GM12878 (cell line): ENCODE results near the gene SDCCAG8. TPM values are rescaled to one million over a fixed set of nuclear protein-coding genes. Genes with fewer than 3 reads are reported as not detected.

Experiments used
- ATF2 ChIP-seq: IDR thresholded peaks from 2 replicates; pipeline ENCODE4 v1.6.1; 2012; ENCODE audit warnings: low read length, inconsistent platforms
- CREB1 ChIP-seq: IDR thresholded peaks from 2 replicates; pipeline ENCODE4 v1.6.1; 2012; ENCODE audit warnings: low read depth, mild to moderate bottlenecking, inconsistent platforms
- CUX1 ChIP-seq: IDR thresholded peaks from 2 replicates; pipeline ENCODE4 v1.6.1; 2012; ENCODE audit warnings: improper control_type of control experiment, low read depth, low read length; ENCODE audit not compliant: insufficient replicate concordance
- E4F1 ChIP-seq: fragments of 450-650 bp; IDR thresholded peaks from 2 replicates; pipeline ENCODE4 v1.6.1; 2018; ENCODE audit warnings: borderline replicate concordance, mild to moderate bottlenecking; ENCODE audit not compliant: partially characterized antibody
- IRF4 ChIP-seq: IDR thresholded peaks from 2 replicates; pipeline ENCODE4 v1.6.1; 2011; ENCODE audit warnings: low read depth, low read length
- RAD51 ChIP-seq: fragments of 450-650 bp; IDR thresholded peaks from 2 replicates; pipeline ENCODE4 v1.6.1; 2016; ENCODE audit warnings: moderate library complexity, mild to moderate bottlenecking, inconsistent platforms
- polyA plus RNA-seq, 11 experiments: library from polyadenylated mRNA; depleted of rRNA in 4 of 11; unstranded in 6 of 11; stranded (reverse) in 5 of 11; fragments of >200 nt; fragmentation: Nextera tagmentation in 4 of 11; fragmentation: Illumina TruSeq in 1 of 11; extraction: Ambion mirVana in 4 of 11; extraction: Trizol in 1 of 11; gene quantifications; 1 replicate in 1 of 11; 2 replicates in 10 of 11; pipeline versions ENCODE4 v1.2.1 to v1.2.3, GENCODE V29; 2011 to 2016; ENCODE audit warnings: inconsistent platforms in 2 of 11, missing spikeins in 2 of 11, low read depth in 1 of 11
- total RNA-seq, 4 experiments: library from RNA; depleted of rRNA in 3 of 4; stranded (reverse); fragments of >200 nt in 3 of 4; fragmentation: Illumina TruSeq in 1 of 4; extraction: Trizol in 1 of 4; gene quantifications; 2 replicates each; pipeline versions ENCODE4 v1.2.1 to v1.2.3, GENCODE V29; 2013 to 2021

The SDCCAG8 gene
- total and polyA plus RNA-seq, 10 of the 15 experiments (the other 5 are each of a cell fraction or from before 2014, with no cell fraction given) = 15.0 to 25.6 (median 20.6) TPM

- TF ChIP-seq CUX1 = no peak
- no peak for TF ChIP-seq E4F1
- no peak for TF ChIP-seq ATF2
- TF ChIP-seq IRF4 = no peak
- TF ChIP-seq CREB1 = no peak
- TF ChIP-seq RAD51 = no peak
These were observed 244.7 kb downstream of the SDCCAG8 start (continued) for GRCh38 chr1:243500512-243500911.
